ENCODE data around the gene MERTK. TPM values are rescaled to one million over a fixed set of nuclear protein-coding genes. Genes with fewer than 3 reads are reported as not detected.

Gene MERTK
- total RNA-seq, 4 donors from 2014 or later = 32.4 to 102 (median 75.1) TPM

DNA sequence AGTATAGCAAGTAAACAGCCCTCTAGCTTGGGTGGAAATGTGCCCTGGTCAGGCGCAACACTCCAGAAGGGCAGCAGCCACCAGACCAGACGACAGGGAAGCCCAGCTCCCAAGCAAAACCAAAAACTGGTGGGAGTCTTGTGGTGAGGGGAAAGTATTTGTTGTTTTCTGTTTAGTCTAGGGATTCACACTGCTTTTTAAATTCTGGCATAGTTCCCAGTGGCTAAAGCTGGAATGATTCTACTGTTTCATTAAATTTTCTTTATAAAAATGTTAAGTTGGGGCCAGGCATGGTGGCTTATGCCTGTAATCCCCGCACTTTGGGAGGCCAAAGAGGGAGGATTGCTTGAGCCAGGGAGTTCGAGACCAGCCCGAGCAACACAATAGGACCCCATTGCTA lies 38.5 kb downstream of the MERTK start:
- TF ChIP-seq, protein P1, sequence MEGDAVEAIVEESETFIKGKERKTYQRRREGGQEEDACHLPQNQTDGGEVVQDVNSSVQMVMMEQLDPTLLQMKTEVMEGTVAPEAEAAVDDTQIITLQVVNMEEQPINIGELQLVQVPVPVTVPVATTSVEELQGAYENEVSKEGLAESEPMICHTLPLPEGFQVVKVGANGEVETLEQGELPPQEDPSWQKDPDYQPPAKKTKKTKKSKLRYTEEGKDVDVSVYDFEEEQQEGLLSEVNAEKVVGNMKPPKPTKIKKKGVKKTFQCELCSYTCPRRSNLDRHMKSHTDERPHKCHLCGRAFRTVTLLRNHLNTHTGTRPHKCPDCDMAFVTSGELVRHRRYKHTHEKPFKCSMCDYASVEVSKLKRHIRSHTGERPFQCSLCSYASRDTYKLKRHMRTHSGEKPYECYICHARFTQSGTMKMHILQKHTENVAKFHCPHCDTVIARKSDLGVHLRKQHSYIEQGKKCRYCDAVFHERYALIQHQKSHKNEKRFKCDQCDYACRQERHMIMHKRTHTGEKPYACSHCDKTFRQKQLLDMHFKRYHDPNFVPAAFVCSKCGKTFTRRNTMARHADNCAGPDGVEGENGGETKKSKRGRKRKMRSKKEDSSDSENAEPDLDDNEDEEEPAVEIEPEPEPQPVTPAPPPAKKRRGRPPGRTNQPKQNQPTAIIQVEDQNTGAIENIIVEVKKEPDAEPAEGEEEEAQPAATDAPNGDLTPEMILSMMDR (IDR thresholded peaks at IDR 0.05; ENCODE audit: low read depth) = no peak

DNA sequence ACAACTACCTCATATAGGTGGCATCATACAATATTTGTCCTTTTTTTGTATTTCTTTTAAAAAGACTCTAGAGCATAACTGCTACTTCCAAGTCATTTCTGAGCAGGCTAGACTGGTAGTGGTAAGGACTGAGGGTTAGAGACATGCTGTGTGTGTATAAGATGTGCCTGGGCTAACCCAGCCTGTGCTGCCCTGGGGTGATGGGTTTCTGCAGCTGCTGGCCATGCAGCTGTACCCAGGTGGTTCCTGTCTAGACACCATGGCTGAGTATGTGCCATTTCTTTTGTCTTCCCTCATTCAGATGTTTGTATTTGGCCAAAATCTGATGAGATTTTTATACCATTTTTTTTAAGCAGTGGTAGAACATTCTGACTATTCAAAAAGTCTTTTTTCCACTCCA lies 40.0 kb downstream of the MERTK start:
- TF ChIP-seq, protein P1 (IDR thresholded peaks at IDR 0.05; ENCODE audit: low read depth) = no peak

DNA sequence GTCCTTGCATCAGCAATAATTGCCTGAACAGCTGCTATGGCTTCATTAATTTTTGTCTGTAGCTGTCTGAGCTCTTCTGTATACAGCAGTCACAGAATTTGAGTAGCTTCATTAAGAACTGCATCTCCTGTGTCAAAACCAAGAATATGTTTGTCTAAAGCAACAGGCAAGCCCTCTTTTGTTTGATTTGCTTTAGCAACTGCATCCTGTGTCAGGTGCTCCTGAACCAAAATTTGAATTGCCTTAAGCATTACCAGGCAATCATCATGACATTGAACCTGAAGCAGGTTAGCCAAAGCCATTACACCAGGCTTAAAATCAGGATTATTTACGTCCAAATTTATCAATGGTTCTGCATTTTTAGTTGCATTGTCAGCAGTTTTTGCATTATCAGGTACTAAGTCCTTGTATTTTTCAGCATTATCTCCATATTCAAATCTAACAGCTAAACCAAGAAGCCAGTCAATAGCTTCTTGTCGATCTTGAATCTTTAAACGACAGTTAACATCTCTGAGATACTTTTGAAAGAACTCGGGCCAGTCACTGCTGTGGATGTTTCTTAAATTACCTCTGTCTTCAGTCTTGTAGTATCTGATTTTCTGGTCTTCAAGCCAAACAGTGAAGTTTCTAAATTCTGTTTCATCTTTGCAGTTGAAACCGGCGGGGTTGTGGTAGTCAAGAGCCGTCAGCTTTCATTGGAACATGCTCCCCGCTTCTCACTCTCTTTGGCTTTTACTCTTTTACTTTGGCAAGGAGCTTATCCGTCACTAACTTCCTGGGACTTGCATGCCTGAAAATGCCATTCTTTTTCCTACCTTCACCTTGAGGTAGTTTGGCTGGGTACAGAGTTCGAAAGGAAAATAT lies 42.2 kb downstream of the MERTK start:
- TF ChIP-seq, protein P1 (IDR thresholded peaks at IDR 0.05; ENCODE audit: low read depth) = no peak

DNA sequence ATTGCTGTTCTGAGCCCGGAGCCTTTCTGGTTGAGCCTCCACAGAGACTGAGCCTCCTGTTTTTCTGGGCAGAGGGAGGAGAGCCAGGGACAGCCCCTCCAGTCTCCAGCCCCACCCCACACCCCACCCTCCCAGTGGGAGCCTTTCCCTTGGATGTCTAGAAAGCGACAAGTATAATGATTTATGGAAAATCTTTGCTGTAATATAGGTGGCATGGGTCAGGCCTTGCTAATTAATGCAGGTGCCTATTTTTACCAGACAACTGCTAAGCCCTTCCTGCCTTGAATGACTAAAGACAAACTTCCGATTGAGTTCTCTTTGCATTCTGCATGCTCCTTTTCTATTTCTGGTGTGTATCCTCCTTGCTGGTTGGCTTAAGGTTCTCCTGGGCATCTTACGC lies 43.1 kb downstream of the MERTK start:
- TF ChIP-seq, protein P1 (IDR thresholded peaks at IDR 0.05; ENCODE audit: low read depth) = no peak

DNA sequence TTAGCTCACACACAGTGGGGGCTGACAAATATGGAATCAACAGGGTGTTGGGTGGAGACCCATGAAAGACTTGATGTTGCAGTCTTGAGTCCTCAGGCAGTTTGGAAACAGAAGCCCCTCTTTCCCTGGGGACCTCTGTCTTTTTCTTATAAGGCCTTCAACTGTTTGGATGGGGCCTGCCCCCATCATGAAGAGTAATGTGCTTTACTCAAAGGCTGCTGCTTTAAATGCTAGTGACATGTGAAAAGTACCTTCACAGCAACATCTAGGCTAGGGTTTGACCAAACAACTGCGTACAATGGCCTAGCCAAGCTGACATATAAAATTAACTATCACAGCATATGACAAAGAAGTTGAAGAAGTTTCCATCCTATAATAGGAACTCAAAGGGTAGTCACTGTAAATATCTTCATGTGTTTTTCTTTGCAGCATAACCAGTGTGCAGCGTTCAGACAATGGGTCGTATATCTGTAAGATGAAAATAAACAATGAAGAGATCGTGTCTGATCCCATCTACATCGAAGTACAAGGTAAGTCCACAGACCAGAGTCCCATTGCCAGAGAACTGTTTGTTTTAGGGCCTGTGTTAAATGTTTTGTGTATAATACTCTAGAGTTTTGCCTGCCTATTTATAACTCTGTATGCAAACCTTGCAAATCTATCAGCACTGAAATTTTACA lies 46.3 kb downstream of the MERTK start:
- TF ChIP-seq, protein P1 (IDR thresholded peaks at IDR 0.05; ENCODE audit: low read depth) = no peak

DNA sequence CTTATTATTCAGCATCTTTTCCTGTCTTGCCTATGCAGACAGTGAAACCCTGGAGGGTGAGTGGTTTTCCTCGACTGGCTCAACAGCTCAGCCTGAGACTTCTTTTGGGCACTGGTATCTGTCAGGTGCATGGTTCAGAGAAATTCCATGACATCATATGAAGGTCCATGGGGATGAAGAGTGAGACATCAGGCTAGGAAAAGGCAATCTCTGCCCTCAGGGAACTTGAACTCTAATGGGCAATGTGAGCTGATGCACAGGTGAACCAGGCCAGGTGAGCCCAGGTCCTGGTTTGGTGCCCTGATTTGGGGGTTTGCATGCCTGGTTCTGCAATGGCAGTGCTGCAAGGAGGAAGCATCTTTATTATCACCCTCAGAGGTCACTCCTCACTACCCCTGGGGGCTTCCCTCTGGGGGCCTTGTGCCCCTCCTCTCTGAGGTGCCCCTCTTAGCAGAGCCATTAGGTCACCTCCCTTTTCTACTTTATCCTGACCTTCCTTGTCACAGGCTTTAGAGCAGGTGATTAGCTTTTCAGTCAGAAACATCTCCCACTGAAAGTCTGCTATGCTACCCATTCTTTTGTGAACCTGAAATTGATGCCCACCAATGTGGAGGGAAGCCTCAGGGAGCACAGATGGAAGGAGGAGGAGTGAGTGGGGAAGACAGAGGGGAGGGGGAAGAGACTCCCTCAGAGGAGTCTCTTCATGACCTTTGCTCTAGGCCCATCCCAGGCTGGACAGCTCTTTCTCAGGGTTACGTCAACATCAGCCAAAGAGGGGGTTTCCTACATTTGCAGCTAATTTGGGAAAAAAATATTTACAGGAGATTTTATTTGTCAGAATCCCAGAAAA lies 47.3 kb downstream of the MERTK start:
- TF ChIP-seq, protein P1 (IDR thresholded peaks at IDR 0.05; ENCODE audit: low read depth) = no peak

Data from subcutaneous adipose tissue (tissue), 4 donors.